Endothelial cell of umbilical vein (primary cell): Measurements from ENCODE around the gene CREB3L2.

Source experiments
- EZH2 ChIP-seq: IDR thresholded peaks from 2 replicates; pipeline ENCODE4 v1.6.1; 2012; ENCODE audit warnings: borderline replicate concordance, low read depth, mild to moderate bottlenecking, moderate library complexity, low read length, inconsistent platforms; ENCODE audit not compliant: severe bottlenecking
- FOS ChIP-seq: IDR thresholded peaks from 2 replicates; pipeline ENCODE4 v1.6.1; 2011; ENCODE audit warnings: mild to moderate bottlenecking, low read length, moderate library complexity, borderline replicate concordance; ENCODE audit not compliant: insufficient read depth
- JUN ChIP-seq: IDR thresholded peaks from 2 replicates; pipeline ENCODE4 v1.6.1; 2011; ENCODE audit warnings: borderline replicate concordance, low read depth; ENCODE audit not compliant: insufficient read length, insufficient read depth
- POLR2A ChIP-seq: IDR thresholded peaks from 2 replicates; pipeline ENCODE4 v1.6.1; 2012; ENCODE audit warnings: low read depth, mild to moderate bottlenecking, control low read depth, low read length
- TF ChIP-seq, protein P1 (sequence below), 2 donors: IDR thresholded peaks; 1 replicate in 1 of 2; 2 replicates in 1 of 2; pipeline ENCODE4 v1.5.1; 2011; ENCODE audit warnings: low read length in 2 of 2, mild to moderate bottlenecking in 2 of 2, moderate library complexity in 2 of 2, control low read depth in 1 of 2, inconsistent platforms in 1 of 2, low read depth in 1 of 2; ENCODE audit not compliant: insufficient read depth in 1 of 2; ENCODE audit errors: extremely low read depth in 1 of 2

GRCh38 chr7:137956591-137956990 is 45.3 kb downstream of the CREB3L2 start:
- TF ChIP-seq JUN (no peak), POLR2A (no peak), EZH2 (no peak), FOS (no peak)
- TF ChIP-seq, protein P1, sequence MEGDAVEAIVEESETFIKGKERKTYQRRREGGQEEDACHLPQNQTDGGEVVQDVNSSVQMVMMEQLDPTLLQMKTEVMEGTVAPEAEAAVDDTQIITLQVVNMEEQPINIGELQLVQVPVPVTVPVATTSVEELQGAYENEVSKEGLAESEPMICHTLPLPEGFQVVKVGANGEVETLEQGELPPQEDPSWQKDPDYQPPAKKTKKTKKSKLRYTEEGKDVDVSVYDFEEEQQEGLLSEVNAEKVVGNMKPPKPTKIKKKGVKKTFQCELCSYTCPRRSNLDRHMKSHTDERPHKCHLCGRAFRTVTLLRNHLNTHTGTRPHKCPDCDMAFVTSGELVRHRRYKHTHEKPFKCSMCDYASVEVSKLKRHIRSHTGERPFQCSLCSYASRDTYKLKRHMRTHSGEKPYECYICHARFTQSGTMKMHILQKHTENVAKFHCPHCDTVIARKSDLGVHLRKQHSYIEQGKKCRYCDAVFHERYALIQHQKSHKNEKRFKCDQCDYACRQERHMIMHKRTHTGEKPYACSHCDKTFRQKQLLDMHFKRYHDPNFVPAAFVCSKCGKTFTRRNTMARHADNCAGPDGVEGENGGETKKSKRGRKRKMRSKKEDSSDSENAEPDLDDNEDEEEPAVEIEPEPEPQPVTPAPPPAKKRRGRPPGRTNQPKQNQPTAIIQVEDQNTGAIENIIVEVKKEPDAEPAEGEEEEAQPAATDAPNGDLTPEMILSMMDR (IDR thresholded peaks at IDR 0.05; ENCODE audit: extremely low read depth in 1 of 2, insufficient read depth in 1 of 2, low read depth in 1 of 2, low read length in 2 of 2) = no peak
